T-helper 17 cell (primary cell): ENCODE data around the gene RARS2. TPM values are rescaled to one million over a fixed set of nuclear protein-coding genes. Genes with fewer than 3 reads are reported as not detected.
A peak's percentile ranks its signal among the peaks of the same experiment; 100 is the strongest.
"Not testable (repeated sequence)": the region's sequence is repeated elsewhere in the genome, so short reads cannot be mapped to it uniquely, and the experiment has no call there.

Source experiments
- ATAC-seq: fragments of 150-1000 bp; cut with Tn5 transposase; 2 replicates; pipeline ENCODE4 v1.10.0; 2021; ENCODE audit warnings: mild to moderate bottlenecking, moderate library complexity
- DNase-seq, 3 donors: peaks; one replicate each; pipeline versions ENCODE4 v3.0.0 to v3.0.0-alpha.2; 2020 to 2021
- H3K9me3 ChIP-seq: one replicate; pipeline ENCODE4 v1.7.0; 2013; ENCODE audit warnings: low read length, mild to moderate bottlenecking; ENCODE audit not compliant: control insufficient read depth, poor library complexity, severe bottlenecking
- H3K27ac Mint-ChIP-seq: one replicate; pipeline ENCODE4 v1.8.0; 2022; ENCODE audit warnings: mild to moderate bottlenecking, moderate library complexity, mixed read lengths
- H3K27me3 Mint-ChIP-seq: one replicate; pipeline ENCODE4 v1.8.0; 2022; ENCODE audit warnings: mixed read lengths
- H3K36me3 Mint-ChIP-seq: one replicate; pipeline ENCODE4 v1.8.0; 2022; ENCODE audit warnings: low read depth, mixed read lengths
- H3K4me1 Mint-ChIP-seq: one replicate; pipeline ENCODE4 v1.8.0; 2022; ENCODE audit warnings: mild to moderate bottlenecking, mixed read lengths
- H3K4me3 Mint-ChIP-seq: one replicate; pipeline ENCODE4 v1.8.0; 2022; ENCODE audit warnings: mild to moderate bottlenecking, moderate library complexity, mixed read lengths
- total RNA-seq, 4 donors: library from RNA in 2 of 4; stranded (reverse) in 2 of 4; gene quantifications; one replicate each; pipeline ENCODE4 v1.2.3 and lab custom pipeline; 2022 to 2026

The RARS2 gene, protein sequence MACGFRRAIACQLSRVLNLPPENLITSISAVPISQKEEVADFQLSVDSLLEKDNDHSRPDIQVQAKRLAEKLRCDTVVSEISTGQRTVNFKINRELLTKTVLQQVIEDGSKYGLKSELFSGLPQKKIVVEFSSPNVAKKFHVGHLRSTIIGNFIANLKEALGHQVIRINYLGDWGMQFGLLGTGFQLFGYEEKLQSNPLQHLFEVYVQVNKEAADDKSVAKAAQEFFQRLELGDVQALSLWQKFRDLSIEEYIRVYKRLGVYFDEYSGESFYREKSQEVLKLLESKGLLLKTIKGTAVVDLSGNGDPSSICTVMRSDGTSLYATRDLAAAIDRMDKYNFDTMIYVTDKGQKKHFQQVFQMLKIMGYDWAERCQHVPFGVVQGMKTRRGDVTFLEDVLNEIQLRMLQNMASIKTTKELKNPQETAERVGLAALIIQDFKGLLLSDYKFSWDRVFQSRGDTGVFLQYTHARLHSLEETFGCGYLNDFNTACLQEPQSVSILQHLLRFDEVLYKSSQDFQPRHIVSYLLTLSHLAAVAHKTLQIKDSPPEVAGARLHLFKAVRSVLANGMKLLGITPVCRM
- 10 to 100 TPM; 22.8 to 26.6 TPM for total RNA-seq
- total RNA-seq (lab: John Stamatoyannopoulos, UW) = 60.9 to 71.5 reads per million in 2 donors

DNA sequence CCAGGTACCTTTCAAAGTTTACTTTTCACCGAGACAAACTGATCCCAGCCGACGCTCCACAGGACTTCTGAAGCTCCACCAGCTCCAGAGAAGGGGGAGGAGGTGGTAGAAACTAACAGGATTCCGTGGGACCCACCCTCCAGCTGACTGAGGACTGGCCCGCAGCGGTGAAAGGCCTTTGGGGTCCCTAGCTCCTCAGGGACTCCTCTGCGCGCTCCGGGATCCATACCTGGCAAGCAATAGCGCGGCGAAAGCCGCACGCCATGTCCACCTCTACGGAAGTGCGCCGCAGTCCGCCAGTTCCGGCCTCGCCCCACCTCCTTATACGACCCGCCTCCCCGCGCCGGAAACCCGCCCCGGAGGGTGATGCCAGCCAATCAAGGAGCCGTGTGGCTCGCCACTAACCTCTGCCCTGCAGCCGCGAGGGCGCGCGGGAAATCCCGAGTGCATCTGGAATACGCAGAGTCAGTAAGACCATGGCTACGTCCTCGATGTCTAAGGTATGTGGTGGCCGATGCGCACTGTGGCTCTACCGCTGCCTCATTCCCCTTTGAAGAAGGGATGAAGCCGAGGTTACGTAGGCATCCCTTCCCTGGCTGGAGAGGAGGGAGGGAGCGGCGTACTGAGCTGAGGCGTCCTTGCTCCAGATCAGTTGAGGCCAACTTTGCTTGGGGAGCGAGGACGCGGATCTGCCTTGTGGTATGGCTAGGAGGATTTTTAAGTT lies at the start of gene RARS2, which contains the start of gene ORC3:
RARS2 (minus strand) TSS at position 295 of the 724 bp plus-strand sequence; CDS start at position 265, 30 bp downstream.
ORC3 (plus strand) TSS at position 443 of the 724 bp plus-strand sequence; CDS start at position 477, 34 bp downstream.
- Mint-ChIP-seq H3K27me3 (no peaks in the 10 kb centered on the region), H3K36me3 (peaks cover 3% of the 10 kb centered on the region), H3K4me3 (peak within 1 kb of the TSS; percentile 99), H3K4me1 (peaks cover 47% of the 10 kb centered on the region), H3K27ac (peak within 1 kb of the TSS; percentile 100)
- ATAC-seq (peak; percentile 99), DNase-seq (peak; percentile 90 to 93 (median 90))
- no peaks in the 10 kb centered on the region for H3K9me3 ChIP-seq

DNA sequence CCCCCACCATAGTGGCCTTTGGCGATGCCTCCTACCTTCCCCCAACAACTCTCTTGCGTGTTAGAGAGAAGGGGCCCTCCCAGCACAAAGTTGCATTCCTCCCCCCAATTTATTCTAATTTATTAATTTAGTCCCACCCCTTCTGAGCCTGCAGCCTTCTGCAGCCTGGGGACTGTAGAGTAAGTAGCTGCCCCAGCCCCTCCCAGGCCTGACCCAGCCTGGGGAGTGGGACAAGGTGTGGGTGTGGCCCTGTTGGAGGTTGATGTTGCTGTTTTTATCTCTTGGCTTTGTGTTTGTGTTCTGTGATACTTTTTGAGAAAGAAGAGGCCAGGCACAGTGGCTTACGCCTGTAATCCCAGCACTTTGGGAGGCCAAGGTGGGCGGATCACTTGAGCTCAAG lies 49.6 kb upstream of the RARS2 start:
- H3K9me3 ChIP-seq = no peaks in the 10 kb centered on the region
- Mint-ChIP-seq H3K4me1 (peaks cover under 1% of the 10 kb centered on the region), H3K4me3 (no peak overlapping the region), H3K27me3 (no peaks in the 10 kb centered on the region), H3K36me3 (peaks cover 6% of the 10 kb centered on the region), H3K27ac (no peak overlapping the region)
- ATAC-seq (no peak), DNase-seq (no peak)

DNA sequence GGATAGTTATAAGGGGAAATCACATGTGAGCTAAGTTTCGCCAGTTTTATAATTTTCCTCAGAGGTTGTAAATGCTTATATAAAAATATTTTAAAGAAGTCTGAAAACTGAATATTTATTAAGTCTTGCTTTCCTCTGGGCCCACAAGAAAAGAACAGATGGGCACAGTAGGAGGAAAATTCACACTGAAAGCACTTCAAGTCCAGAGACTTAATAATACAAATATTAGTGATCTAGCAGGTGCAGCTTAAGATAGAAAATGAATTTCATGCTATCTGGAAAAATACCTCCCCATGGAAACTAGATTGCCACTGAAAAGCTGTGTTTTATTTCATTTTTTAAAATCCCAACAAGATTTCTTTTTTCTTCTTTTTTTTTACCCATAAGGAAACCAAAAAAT lies 47.3 kb upstream of the RARS2 start:
- H3K36me3 Mint-ChIP-seq = peaks cover 6% of the 10 kb centered on the region
- no peaks in the 10 kb centered on the region for H3K9me3 ChIP-seq
- no peaks in the 10 kb centered on the region for H3K4me1 Mint-ChIP-seq
- ATAC-seq = no peak
- H3K27ac Mint-ChIP-seq = no peak overlapping the region
- no peak for DNase-seq
- no peak overlapping the region for H3K4me3 Mint-ChIP-seq
- H3K27me3 Mint-ChIP-seq = no peaks in the 10 kb centered on the region

DNA sequence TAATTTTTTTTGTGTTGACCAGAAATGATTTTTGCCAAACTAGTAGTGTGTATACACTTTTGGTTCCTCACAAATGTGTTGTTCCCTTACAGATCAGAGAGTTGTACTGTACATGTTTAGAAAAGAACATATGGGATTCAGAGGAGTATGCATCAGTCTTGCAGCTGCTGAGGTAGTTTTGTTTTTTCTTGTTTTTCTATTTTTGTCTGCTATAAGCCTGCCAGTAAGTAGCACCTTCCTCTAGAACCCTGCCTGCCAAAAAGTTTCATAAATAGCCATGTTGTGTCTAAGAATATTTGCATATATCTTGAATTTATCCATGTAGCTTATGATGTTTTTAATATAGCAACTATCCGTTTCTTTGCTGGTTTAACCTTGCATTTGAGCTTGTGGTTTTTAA lies 46.5 kb upstream of the RARS2 start:
- Mint-ChIP-seq H3K36me3 (peaks cover 6% of the 10 kb centered on the region), H3K4me3 (no peak overlapping the region), H3K27ac (no peak overlapping the region), H3K4me1 (no peaks in the 10 kb centered on the region), H3K27me3 (no peaks in the 10 kb centered on the region)
- no peak for DNase-seq
- no peaks in the 10 kb centered on the region for H3K9me3 ChIP-seq
- no peak for ATAC-seq

DNA sequence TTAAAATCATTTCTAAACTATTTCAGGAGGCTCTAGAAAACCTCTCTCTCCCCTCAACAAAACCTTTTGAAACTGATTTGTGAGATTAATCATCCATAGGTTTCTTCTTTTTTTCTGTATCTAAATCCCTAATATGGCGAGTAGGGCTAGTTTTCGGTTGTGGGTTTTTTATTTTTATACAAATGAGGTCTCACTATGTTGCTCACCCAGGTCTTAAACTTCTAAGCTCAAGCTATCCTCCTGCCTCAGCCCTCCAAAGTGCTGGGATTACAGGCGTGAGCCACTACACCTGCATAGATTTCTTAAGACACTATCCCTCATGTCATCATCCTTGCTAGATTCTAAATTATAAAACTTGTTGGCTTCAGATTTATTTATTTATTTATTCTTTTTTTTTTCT lies 44.1 kb upstream of the RARS2 start:
- H3K36me3 Mint-ChIP-seq = peaks cover 6% of the 10 kb centered on the region
- no peaks in the 10 kb centered on the region for H3K4me1 Mint-ChIP-seq
- no peak overlapping the region for H3K4me3 Mint-ChIP-seq
- H3K27me3 Mint-ChIP-seq = no peaks in the 10 kb centered on the region
- ATAC-seq = no peak
- no peaks in the 10 kb centered on the region for H3K9me3 ChIP-seq
- no peak for DNase-seq
- no peak overlapping the region for H3K27ac Mint-ChIP-seq

DNA sequence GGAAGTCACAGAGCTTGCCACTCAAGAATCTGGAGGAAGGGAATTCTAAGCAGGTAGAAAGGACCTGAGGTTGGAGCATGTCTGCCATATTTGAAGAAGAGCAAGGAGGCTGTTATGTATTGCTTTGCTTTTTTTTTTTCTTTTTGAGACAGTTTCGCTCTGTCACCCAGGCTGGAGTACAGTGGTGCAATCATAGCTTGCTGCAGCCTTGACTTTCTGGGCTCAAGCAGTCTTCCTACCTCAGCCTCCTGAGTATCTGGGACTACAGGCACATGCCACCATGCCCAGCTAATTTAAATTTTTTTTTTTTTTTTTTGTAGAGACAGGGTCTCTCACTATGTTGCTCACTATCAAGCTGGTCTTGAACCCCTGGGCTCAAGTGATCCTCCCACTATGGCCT lies 41.0 kb upstream of the RARS2 start:
- no peak for DNase-seq
- no peaks in the 10 kb centered on the region for H3K27me3 Mint-ChIP-seq
- H3K4me3 Mint-ChIP-seq = no peak overlapping the region
- H3K9me3 ChIP-seq = no peaks in the 10 kb centered on the region
- no peaks in the 10 kb centered on the region for H3K4me1 Mint-ChIP-seq
- H3K36me3 Mint-ChIP-seq = peaks cover 4% of the 10 kb centered on the region
- ATAC-seq = no peak
- H3K27ac Mint-ChIP-seq = no peak overlapping the region

DNA sequence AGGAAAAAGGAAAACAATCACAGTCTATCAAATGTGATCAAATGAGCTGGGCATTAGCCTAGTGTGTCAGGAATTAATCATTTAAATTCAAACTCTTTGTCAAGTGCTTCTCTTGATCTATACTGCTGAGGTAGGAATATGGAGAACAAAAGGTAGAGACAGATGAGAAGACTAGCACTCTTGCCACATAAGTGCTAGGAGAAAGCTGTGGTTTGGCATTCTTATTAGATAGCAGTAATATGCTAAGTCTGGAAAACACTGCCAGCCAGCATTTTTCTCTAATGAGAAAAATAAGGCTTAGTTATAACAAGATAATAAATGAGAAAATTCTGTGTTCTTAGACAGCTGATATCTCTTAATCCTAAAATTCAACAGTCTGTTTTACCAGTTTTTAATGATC lies 39.1 kb upstream of the RARS2 start:
- peaks cover 6% of the 10 kb centered on the region for H3K36me3 Mint-ChIP-seq
- H3K27me3 Mint-ChIP-seq = no peaks in the 10 kb centered on the region
- ATAC-seq (no peak), DNase-seq (no peak)
- no peaks in the 10 kb centered on the region for H3K9me3 ChIP-seq
- no peaks in the 10 kb centered on the region for H3K4me1 Mint-ChIP-seq
- no peak overlapping the region for H3K27ac Mint-ChIP-seq
- H3K4me3 Mint-ChIP-seq = no peak overlapping the region

DNA sequence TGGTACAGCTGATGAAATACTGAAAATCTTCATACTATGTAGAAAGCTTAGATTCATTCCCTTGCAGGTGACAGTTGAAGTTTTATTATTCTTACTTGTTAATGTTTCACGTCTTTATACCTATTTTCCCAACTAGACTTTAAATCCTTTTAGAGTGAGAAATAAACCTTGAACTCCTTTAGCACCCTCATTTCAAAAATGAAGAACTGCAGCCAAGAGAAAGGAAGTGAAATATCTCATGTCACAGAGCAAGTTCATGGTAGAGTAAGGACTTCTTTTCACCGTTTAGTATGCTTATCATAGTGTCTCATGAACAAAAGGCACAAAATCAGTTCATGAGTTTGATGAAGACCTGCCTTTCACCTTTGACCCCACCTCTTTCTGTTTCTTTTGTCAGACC lies 38.6 kb upstream of the RARS2 start:
- Mint-ChIP-seq H3K27ac (no peak overlapping the region), H3K27me3 (no peaks in the 10 kb centered on the region), H3K4me1 (no peaks in the 10 kb centered on the region), H3K4me3 (no peak overlapping the region), H3K36me3 (peaks cover 6% of the 10 kb centered on the region)
- ATAC-seq (no peak), DNase-seq (no peak)
- no peaks in the 10 kb centered on the region for H3K9me3 ChIP-seq

DNA sequence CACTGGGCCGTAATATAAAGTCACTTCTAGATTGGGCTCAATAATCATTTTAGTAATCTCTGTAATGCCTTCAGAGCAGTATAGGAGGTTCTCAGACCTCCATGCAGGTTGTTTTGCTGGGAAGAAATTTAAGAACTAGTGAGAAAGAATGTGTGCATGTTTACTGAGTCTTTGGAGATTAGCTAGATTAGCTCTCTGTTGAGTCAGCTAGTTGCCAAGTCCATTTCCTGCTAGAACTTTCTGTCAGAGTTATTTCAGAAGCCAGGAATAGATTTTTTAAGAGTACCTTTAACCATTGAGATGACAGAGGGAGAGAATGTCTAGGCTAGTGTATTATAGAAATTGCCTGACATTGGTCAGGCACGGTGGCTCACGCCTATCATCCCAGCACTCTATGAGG lies 33.5 kb upstream of the RARS2 start:
- Mint-ChIP-seq H3K27ac (peak overlapping the region; percentile 37), H3K36me3 (peaks cover 14% of the 10 kb centered on the region), H3K4me3 (no peak overlapping the region), H3K27me3 (no peaks in the 10 kb centered on the region), H3K4me1 (peaks cover 10% of the 10 kb centered on the region)
- H3K9me3 ChIP-seq = no peaks in the 10 kb centered on the region
- DNase-seq (no peak), ATAC-seq (no peak)

DNA sequence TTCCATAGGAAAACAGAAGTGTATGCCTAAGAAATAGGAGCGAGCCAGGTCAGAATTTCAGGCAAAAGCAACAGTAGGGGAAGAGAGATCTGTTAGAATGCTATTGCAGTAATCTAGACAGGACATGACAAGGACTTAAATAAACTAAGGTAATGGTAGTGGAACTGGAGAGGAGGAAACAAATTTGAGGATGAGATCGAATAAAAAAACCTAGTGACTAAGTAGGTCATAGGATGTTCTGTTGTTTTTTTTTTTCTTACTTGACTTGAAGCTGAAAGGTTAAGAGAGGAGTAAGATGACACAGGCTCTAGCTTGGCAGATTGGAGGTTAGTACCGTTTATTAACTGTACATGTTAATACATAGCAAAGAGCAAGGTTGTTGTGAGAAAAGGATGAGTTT lies 28.7 kb upstream of the RARS2 start:
- no peaks in the 10 kb centered on the region for H3K9me3 ChIP-seq
- DNase-seq = no peak
- Mint-ChIP-seq H3K27ac (no peak overlapping the region), H3K36me3 (peaks cover 8% of the 10 kb centered on the region), H3K27me3 (no peaks in the 10 kb centered on the region), H3K4me3 (no peak overlapping the region), H3K4me1 (peaks cover 12% of the 10 kb centered on the region)
- ATAC-seq = no peak

DNA sequence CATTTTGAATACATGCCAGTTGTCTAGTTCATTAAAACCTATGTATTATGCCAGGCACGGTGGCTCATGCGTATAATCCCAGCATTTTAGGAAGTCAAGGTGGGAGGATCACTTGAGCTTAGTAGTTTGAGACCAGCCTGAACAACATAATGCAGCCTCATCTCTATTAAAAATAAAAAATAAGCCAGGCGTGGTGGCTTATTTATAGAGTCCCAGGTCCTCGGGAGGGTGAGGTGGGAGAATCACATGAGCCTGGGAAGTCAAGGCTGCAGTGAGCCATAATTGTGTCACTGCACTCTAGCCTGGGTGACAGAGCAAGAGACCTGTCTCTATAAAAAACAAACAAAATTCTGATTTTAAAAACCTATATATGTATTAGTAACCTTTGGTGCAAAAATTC lies 27.6 kb upstream of the RARS2 start:
- Mint-ChIP-seq H3K4me3 (no peak overlapping the region), H3K36me3 (peaks cover 14% of the 10 kb centered on the region), H3K27me3 (no peaks in the 10 kb centered on the region), H3K27ac (no peak overlapping the region), H3K4me1 (peaks cover 9% of the 10 kb centered on the region)
- ATAC-seq = no peak
- DNase-seq = no peak
- H3K9me3 ChIP-seq = no peaks in the 10 kb centered on the region

DNA sequence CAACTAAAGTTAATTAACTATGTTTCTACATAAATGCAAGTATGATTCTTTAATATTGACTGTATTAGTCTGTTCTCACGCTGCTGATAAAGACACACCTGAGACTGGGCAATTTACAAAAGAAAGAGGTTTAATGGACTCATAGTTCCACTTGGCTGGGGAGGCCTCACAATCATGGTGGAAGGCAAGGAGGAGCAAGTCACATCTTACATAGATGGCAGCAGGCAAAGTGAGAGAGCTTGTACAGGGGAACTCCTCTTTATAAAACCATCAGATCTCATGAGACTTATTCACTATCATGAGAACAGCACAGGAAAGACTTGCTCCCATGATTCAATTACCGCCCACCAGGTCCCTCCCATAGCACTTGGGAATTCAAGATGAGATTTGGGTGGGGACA lies 23.2 kb upstream of the RARS2 start:
- not testable (repeated sequence) for H3K4me3 Mint-ChIP-seq, H3K4me1 Mint-ChIP-seq, H3K9me3 ChIP-seq, H3K27me3 Mint-ChIP-seq, DNase-seq, ATAC-seq, H3K36me3 Mint-ChIP-seq, H3K27ac Mint-ChIP-seq

DNA sequence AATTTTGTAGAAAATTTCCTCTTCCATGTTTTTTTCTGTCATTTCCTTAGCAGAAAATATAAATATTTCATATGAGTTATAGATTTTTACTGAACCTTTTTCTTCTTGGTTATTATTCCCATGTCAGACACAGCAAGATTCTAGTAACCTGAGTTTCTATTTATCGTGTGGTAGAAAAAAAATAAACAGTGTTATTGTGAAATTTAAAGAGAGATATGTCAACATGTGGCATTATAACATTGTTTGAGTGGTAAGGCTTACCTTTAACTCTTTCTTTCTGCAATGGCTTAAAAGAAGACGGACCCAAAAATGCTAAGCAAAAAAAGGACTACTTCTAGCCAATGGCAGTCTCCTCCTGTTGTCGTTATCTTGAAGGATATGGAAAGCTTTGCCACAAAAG lies 19.0 kb upstream of the RARS2 start:
- no peak for ATAC-seq
- no peaks in the 10 kb centered on the region for H3K9me3 ChIP-seq
- no peak overlapping the region for H3K4me3 Mint-ChIP-seq
- H3K36me3 Mint-ChIP-seq = peaks cover 9% of the 10 kb centered on the region
- H3K27ac Mint-ChIP-seq = no peak overlapping the region
- no peaks in the 10 kb centered on the region for H3K4me1 Mint-ChIP-seq
- no peaks in the 10 kb centered on the region for H3K27me3 Mint-ChIP-seq
- no peak for DNase-seq
